CD4-positive, alpha-beta T cell treated with Interleukin-1 beta for 1 hour (primary cell): Measurements from ENCODE around the gene PTPN21.

Source experiments
- DNase-seq, 2 donors: peaks; one replicate each; pipeline ENCODE4 v3.0.0-alpha.2; 2020 to 2022

The PTPN21 gene

GRCh38 chr14:88454886-88455285, 99.9 kb downstream of the PTPN21 start:
- DNase-seq: no peak

DNA sequence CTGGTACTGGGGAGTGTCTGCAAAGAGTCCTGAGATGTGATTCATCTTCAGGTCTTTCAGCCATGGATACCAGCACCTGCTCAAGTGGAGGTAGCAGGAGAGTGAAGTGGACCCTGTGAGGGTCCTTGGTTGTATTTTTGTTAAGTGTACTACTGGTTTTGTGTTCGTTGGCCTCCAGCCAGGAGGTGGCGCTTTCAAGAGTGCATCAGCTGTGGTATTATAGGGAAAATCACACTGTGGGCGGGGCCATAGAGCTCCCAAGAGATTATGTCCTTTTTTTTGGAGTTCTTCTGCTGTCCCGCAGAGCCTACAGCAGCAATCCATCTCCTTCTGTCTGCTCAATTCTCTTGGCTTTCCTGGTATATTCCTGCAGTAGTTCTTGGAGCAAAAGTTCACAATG, 102.6 kb downstream of the PTPN21 start:
- no peak for DNase-seq

DNA sequence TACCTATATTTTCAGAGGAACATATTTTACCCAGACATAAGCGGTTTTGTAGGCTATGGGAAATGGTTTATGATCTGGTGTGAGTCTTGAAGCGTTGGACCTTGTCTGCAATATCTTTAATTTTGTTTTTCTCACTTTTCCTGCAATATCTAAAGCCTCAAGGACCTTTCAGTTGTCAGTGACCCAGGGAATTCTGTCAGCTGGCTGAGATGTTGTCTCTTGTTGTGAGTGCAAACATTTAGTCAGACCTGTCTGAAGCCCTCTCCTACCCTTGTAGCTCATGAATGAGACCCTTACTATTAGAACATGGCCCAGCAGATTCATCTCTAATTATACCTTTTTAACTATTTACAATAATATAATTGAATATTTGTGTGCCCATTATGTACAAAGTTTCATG, 115.7 kb downstream of the PTPN21 start:
- DNase-seq: no peak

GRCh38 chr14:88437658-88438057, 117.1 kb downstream of the PTPN21 start:
- DNase-seq: no peak

- no peak for DNase-seq
These were observed 123.8 kb downstream of the PTPN21 start for GRCh38 chr14:88430976-88431375.

- DNase-seq: no peak
These were observed 128.5 kb downstream of the PTPN21 start for GRCh38 chr14:88426271-88426670.

GRCh38 chr14:88424573-88424972, 130.2 kb downstream of the PTPN21 start:
- no peak for DNase-seq

GRCh38 chr14:88422919-88423650, 131.7 kb downstream of the PTPN21 start:
- DNase-seq: no peak

DNA sequence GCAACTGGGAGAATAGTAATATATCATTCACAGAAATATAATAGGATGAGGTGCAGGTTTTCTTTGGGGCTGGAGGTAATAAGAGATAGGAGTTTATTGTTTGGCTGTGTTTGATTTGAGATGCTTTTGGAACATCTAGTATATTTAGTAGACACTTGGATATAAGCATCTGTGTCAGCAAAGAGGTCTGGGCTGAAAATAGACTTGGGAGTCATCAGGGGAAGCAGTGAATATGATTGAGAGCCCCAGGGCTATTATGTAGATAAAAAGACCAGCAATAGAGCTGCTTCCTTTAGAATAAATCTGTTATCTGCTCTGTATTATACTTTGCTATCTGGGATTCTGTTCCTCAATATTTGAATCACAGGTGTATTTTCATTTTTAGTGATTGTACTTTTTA, 132.8 kb downstream of the PTPN21 start:
- DNase-seq: no peak

DNA sequence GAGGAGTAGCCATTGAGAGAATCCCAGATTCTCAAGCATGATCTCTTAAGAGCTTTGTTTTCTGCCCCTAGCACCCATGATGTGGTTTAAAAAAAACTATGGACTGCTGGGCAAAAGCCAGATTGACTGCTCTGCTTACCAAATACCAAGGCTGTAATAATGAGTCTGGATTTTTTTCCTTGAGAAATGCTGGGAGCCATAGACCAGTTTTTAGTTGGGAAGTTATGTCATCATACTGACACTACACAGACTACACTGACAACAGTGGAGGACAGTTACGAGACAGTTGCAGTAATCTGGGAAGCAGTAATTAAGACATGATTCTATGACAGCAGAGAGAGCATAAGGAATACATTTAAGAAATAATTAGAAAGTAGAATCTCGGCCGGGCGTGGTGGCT, 133.5 kb downstream of the PTPN21 start:
- no peak for DNase-seq

- no peak for DNase-seq
These were observed 134.6 kb downstream of the PTPN21 start for GRCh38 chr14:88420187-88420586.

DNA sequence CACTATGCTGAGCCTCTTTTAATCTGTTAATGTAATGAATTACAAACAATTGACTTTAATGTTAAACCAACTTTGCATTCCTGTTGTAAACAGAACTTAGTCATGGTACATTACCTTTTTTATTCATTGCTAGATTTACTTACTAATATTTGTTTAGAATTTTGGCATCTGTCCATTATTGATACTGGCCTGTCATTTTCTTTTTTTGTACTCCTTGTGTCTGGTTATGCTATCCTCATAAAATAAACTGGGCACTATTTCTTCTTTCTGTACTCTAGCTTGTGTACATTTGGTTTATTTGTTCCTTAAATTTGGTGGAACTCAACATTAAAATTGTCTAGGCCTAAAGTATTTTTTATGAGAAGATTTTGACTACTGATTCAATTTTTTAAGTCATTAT, 137.2 kb downstream of the PTPN21 start:
- no peak for DNase-seq
